DND-41 (cell line): Measurements from ENCODE around the gene OSBPL10.

Source experiments
- CTCF ChIP-seq: IDR thresholded peaks from 2 replicates; pipeline ENCODE4 v1.5.1; 2012; ENCODE audit warnings: borderline replicate concordance, low read length, moderate library complexity, mild to moderate bottlenecking; ENCODE audit not compliant: poor library complexity, severe bottlenecking; ENCODE audit errors: extremely low read depth
- EZH2 ChIP-seq: IDR thresholded peaks from 3 replicates; pipeline ENCODE4 v1.6.1; 2012; ENCODE audit warnings: borderline replicate concordance, low read depth, mild to moderate bottlenecking, moderate library complexity, low read length, inconsistent platforms; ENCODE audit not compliant: severe bottlenecking

- TF ChIP-seq CTCF (no peak), EZH2 (no peak)
Measured at GRCh38 chr3:31659246-31659645, 321.8 kb downstream of the OSBPL10 start.
